Medulla oblongata (tissue), 1 donor: ENCODE results near the gene ROBO3.
A peak's percentile ranks its signal among the peaks of the same experiment; 100 is the strongest.

ENCODE experiments used
- DNase-seq: peaks from one replicate; pipeline ENCODE4 v3.0.0-alpha.2; 2015; ENCODE audit errors: extremely low spot score

Gene ROBO3

DNA sequence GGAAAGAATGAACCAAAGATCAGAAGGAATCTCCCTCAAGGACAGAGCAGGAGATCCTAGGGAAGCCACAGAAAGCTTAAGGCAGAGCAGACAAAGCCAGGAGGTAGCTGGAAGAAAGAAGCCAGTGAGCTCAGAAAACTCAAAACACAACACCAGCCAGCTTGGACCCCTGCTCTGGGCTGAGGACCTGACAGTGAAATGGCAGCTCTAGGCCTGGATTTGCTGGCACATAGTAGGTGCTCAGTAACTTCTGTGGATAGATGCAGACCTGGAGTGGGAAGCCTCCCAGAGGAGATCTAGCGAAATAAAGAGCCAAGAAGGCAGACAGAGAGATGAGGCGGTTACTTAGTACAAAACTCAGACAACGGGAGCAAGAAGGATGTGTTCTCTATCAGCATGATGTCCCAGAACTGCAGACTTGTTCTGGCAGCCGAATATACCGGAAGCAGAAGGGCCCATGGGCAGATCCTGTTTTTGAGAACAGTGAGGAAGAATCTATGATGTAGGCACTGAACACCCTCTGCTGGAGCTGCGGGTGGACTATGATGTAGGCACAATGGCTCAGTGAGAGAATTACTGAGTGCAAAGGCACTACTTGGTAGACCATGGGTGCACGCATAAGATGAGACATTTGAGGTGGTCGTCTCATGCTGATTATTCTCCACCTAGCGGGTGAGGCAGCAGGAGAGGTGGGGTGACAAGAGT lies 27.7 kb downstream of the ROBO3 start:
- peak; percentile 45 for DNase-seq

DNA sequence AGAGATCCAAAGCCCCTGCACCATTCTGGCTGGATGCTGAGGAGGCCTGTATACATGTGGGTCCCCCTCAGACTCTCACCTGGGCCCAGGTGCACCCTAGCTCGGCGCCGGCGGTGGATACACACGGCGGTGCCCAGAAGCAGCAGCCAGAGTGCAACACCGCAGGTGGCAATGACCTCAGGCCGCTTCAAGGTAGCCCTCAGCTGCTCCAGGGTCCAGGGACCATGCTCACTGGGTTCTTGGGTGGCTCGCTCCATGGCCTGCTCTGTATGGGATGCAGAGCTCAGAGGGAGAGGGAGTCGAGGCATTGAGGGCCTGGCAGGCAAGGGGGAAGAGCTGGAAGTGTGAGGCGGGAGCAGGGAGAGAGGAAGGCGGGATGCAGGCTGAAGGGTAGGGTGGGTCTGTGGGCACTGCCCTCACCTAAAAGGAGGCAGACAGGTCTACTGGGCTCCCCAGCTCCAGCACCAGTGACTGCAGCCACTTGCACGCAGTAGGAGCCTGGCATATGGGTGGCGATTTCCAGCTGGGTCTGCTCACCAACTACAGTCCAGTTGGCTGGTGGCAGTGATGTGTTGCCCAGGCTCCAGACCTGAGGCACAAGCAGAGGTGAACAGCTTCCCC lies 28.7 kb downstream of the ROBO3 start:
- DNase-seq, result no peak

DNA sequence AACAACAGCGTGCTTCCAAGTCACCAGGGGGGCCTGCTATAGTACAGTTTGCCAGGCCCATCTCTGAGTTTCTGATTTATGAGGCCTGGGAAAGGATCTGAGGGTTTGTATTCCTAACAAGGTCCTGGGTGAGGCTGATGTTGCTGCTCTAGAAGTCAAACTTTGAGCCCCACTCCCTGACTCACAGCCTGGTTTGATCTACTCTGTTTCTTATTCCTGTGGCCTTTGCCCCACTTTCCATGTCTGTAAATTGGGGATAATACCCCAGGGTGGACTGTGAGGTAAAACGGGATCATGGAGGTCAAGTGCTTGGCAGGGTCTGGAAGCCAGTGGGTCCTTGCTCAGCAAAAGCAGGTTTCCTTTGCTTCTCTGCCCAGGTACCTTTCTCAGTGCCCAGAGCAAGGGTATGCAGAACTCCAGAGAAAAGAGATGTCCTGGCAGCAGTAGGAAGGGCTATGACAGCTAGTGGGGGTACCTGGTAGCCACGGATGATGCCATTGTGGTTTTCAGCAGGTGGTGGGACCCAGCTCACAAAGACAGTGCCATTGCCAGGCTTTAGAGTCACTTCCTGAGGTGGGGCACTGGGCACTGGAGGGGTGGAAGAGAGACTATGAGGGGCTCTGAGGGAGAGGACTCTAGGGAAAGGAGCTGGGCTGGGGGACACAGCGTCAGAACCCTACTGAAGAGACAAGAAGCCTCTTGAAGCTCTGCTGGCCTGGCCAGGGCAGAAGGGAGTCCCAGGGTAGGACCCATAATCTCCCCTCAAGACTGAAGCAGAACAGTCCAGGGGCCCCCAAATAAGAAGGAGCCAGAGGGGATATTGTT lies 29.6 kb downstream of the ROBO3 start:
- DNase-seq, result no peak

DNA sequence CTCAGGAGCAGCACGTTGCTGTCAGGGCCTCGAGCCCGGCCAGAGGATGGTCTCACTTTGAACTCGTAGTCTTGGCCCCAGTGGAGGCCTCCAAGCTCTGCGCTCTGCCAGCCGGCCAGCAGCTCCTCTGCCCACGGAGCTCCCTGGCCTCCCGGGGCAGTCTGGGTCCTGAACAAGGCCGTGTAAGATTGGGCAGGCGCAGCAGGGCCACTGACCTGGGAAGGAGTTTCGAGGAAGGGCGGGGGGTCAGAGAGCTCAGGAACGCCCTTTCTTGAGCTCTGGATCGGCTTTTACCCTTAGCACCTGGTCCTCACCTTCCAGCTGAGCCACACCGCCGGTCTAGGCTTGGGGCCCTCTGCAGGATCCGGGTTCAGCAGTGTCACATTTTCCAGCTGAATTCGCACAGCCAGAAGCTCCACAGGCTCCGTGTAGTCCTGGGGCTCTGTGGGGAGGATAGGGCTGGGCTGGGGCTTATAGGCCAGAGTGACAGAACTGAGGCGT lies 30.3 kb downstream of the ROBO3 start:
- no peak for DNase-seq

DNA sequence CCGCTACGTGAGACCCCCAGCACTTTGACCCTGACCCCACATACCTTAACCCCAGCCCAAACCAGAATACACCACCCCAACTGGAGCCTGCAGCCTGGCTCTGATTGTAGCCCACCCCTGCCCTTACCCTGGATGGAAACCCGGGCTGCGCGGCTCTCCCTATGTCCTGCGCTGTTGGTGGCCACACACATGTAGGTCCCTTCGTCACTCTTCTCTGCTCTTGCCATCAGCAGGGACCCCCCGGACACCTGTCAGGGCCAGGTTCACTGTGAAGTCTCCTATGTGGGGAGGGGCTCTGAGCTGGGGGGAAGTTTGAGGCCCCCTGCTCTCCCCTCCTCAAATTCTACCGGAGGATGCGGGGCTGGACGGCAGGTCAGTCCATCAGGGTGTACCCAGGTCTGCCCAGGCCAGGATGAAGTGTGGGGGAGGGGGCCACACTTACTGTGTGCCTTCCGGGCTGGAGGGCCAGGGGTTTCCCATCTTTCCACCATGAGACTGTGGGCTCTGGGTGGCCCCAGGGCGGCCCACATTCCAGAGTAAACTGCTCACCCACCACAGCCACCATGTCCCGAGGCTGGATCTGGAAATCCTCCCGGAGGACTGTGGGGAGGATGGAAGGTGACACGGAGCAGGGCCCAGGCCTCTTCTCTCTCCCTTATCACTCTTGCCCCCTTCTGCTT lies 31.0 kb downstream of the ROBO3 start:
- DNase-seq, result no peak

DNA sequence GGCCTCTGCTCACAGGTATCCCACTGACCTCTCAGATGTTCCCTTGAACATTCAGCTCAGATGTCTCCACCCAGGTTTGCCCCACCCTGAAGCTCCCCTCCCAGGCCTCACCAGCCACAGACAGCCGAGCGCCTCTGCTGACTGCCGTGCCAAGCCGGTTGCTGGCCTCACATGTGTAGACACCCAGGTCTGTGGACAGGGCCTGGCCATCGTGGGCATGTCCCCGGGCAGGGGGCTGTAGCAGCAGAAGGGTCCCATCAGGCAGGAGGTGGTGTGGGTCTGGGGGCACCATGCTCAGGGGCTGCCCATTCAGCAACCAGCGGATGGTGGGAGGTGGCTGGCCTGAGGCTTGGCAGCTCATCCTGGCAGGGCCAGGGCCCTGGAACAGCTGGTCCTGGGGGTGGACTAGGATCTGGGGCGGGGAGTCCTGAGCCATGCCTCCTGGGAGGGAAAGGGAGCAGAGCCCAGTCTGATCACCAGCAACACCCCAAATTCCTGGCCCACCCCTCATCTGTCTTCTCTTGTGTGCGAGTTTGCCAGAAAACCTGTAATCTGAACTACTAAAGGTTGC lies 31.7 kb downstream of the ROBO3 start:
- DNase-seq, result no peak

DNA sequence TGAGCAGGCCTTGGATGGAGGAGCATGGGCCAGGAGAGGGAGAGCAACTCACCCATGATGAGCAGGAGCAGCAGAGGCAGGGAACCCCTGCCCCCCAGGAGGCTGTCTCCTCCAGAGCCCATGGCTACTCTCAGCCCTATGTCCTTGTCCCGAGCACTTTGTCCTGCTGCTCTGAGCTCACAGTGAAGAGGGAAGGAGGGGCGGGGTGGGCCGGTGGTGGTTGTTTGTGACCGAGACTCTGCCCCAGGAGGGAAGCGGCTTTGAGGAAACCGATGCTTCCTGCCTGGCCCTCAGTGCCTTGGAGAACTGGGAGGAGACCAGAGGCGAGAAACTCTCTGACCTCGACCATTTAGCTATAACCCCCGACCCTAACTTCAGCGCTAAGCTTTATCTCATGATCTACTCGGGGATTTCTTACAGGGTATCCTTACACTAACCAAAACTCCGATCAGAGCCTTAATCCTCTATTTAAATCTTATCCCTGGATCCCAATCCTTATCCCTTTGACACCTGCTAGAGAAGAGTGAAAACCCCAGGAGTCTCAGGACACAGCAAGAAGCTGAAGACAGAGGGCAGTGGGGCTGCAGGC lies 32.5 kb downstream of the ROBO3 start, which contains the start of gene ROBO4:
Gene ROBO4, minus strand, starts transcription at position 192 of the 589 bp plus-strand sequence. Its CDS starts 70 bp downstream, at position 122.
- no peak for DNase-seq

DNA sequence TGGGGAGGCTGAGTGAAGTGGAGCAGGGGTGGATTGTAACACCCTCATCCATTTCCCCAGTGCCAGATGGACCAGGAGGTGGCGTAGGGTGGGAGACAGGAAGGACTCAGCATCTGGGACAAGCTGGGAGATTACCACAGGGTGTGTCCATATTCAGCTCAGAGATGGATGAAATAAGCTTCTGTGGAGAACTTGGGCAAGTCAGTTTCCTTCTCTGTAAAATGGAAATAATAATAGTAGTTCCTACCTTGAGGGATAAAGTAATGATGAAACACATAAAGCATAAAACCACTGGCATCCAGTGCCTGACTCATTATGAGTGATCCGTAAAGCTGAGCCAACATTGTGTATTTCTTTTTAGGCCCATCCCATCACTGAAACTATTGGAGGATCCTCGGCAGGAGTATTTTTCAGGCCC lies 33.0 kb downstream of the ROBO3 start:
- DNase-seq, result no peak

DNA sequence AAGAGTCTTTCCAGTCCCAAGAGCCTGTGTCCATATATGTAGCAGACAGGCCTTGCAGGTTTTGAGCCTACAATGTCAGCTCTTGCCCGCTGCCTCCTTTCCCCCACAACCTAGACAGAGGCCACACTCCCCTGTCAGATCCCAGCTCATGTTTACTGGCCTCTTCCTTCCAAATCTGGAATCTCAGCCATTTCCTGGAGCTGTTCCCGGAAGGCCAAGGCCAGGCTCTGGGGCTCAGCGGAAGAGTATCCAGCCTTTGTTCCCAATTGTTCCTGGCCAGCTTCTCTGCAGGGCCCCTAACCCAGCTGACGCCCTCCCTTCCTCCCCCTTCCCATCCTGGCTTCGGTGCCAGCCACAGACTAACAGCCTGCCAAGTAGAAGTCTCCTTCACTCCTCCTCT lies 33.5 kb downstream of the ROBO3 start:
- DNase-seq, result peak; percentile 81

DNA sequence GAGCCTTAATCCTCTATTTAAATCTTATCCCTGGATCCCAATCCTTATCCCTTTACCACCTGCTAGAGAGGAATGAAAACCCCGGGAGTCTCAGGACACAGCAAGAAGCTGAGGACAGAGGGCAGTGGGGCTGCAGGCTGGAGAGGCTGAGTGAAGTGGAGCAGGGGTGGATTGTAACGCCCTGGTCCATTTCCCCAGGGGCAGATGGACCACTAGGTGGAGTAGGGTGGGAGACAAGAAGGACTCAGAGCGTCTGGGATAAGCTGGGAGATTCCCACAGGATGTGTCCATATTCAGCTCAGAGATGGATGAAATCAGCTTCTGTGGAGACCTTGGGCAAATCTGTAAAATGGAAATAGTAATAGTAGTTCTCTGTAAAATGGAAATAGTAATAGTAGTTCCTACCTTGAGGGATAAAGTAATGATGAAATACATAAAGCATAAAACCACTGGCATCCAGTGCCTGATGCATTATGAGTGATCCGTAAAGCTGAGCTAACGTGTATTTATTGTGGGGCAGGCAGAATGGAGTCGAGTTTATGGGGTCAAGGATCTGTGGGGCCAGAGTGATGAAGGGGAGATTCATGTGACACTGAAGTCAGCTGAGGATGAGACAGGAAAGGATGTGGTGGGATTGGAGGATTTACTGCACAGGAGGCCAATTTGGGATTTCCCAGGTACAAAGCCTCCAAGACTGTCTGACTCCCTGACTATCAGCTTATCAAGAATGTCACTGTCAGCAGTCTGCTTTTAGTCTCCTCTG lies 34.3 kb downstream of the ROBO3 start:
- no peak for DNase-seq

DNA sequence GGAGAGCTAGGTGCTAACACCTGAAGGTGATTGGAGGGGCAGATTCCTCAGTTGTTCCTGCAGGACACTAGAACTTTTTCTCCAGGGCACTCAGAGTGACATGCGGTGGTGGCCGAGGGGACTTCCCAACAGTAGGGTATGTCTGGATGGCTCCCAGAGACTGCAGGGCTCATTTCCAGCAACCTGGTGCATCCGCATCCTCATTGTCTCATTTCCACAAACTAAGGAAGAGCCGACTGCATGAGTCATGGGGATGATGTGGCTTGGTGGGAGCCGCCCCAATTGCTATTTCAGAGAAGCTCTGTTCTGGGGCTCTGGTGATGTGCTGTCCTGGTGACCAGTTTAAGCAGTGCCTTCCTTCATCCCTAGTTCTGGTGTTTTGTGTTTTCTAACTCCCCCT lies 35.2 kb downstream of the ROBO3 start:
- DNase-seq, result no peak

DNA sequence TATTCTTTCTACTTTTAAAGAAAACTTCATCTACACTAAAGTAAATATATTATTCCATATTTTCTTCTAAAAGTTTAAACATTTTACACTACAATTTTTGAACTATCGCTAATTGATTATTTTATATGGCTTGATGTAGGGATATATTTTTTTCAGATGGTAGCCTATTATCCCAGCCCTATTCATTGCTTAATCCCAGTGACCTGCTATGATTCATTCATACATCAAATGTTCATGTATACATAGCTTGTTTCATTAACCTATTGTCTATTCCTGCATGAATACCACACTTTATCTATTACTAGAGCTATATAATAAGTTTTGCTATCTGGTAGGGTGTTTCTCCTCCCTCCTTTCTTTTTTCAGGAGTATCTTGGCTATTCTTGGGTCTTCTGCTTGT lies 37.4 kb downstream of the ROBO3 start:
- no peak for DNase-seq

DNA sequence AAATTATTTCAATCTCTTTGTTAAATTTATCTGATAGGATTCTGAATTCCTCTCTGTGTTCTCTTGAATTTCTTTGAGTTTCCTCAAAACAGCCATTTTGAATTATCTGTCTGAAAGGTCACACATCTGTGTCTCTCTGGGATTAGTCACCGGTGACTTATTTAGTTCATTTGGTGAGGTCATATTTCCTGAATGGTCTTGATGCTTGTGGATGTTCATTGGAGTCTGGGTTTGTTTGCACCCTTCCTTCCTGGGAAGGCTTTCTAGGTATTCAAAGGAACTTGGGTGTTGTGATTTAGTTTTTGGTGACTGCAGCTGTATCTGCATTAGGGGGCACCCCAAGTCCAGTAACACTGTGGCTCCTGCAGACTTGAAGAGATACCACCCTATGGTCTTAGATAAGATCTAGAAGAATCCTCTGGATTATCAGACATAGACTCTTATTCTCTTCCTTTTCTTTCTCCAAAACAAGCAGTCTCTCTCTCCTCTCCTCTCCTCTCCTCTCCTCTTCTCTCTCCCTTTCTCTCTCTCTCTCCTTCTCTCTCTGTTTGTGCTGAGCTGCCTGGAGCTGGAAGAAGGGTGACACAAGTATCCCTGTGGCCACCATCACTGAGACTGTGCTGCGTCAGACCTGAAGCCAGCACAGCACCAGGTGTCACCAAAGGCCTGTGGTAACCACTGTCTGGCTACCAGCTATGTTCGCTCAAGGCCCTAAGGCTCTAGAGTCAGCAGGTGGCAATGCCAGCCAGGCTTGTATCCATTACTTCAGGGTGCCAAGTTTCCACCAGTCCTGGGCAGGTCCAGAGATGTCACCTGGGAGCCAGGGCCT lies 50.5 kb downstream of the ROBO3 start:
- DNase-seq, result no peak

DNA sequence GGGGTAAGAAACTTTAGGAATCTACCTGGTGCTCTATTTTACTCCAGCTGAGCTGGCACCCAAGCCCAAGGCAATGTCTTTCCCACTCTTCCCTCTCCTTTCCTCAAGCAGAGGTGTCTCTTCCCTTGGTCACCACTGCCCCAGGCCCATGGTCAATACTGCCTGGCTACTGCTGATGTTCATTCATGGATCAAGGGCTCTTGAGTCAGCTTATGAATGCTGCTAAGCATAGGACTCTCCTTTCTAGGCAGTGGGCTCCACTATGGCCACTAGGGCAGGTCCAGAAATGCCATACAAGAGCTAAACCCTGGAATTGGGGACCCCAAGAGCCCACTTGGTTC lies 51.1 kb downstream of the ROBO3 start:
- no peak for DNase-seq

DNA sequence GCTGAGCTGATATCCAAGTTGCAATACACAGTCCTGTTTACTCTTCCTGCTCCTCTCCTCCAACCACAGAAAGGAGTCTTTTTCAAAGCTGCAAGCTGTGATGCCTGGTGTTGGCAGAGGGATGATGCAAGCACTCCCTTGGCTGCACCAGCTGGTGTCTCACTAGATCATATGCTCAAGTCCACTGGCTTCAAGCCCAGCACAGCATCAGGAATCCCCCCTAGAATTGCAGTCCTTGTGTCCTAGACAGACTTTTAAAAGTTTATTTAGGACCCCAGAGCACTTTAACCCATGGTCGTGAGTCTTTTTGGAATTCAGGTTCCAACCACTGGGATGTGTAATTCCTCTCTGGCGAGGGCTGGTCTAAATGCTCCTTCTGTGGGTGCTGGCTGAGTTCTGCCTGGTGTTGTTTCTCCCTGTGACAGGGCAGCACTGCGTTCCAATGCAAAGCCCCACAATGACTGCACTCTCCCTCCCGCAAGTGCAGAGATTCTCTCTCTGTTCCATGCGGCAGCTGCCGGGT lies 51.9 kb downstream of the ROBO3 start:
- DNase-seq, result peak; percentile 94

DNA sequence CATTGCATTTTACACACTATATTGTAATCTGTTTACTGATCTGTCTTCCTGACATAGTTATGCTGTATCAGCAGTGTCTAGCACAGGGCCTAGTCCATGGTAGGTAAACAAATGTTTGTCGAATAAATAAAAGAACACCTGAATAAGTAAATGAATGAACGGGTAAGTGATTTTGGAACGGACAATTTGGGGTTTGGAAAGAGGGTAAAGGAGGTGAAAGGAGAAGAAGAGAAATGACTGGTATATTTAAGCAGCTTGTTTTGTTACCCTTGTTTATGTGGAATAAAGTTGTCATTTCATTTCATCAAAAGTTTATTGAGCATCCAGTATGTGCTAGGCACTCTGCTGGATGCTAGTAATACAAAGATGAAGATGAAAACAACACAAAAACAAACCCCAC lies 53.7 kb downstream of the ROBO3 start, which contains the start of gene HEPN1:
Gene HEPN1, plus strand, starts transcription at position 301 of the 400 bp plus-strand sequence.
- DNase-seq, result no peak

DNA sequence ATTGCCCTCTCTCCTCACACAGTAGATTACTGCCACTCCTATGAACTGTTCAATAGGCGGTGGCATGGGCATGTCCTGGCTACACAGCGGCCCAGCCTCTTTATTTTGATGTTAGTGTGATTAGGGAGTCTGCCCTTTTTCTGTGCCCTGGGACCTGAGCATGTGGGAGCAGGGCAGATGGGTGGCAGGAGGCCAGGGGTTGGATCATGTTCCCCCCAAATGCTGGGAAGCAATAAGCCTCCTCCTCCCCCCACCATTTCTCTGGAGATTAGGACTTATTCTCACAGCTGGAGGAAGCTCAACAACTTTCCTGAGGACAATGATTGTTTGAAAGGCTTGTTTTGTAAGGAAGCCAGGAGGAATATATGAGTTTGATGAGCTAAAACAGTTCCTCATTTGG lies 54.7 kb downstream of the ROBO3 start:
- peak; percentile 63 for DNase-seq

DNA sequence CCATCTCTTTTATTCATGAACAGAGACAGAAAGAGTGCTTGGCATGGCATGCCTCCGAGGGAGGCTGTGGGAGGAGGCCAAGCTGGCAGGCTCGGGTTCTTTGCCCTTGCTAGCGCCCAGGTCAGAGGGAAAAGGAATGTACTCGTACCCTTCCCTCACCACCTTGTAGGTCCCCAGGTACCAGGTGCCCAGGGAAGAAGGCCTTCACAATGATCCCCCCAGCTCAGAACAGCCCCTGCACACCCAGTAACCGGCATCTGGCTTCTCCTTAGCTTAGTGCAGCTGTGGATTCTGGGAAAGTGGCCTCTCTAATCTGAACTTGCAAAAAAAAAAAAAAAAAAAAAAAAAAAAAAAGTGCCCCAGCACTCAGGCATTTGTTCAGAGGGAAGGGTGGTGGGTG lies 55.1 kb downstream of the ROBO3 start:
- no peak for DNase-seq

DNA sequence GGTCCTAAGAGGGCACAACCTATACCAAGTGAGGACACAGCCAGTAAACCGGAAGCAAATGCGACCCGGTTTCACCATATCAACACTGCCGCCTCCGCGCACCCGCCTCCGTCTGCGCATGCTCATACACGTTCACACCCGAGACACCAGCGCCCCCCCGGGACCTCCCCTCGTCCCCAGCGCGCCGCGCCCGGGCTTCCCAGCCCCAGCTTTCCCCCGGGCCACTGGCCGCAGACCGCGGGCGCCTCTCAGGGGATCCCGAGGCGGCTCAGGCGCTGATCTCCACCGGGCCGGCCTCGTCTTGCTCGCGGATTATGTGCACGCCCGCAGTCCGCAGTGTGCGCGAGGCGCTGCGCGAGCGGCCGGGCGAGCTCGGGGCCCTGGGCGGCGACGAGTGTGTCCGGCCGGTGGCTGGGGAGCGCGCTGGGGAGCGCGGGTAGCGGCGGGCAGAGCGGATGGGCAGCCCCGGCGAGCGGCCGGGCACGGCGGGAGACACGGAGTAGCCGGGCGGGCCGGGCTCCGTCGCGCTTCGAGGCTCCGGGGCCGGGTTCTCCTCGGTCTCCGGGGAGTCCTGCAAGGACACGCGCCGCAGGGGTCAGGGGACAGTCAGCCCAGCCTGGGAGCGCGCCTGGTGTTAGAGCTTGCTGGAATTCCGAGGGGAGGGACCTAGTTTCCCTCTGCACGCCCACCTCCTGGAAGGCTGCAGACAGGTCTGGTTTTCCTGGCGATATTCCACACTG lies 55.8 kb downstream of the ROBO3 start:
- no peak for DNase-seq
